Mesenchymal stem cell (in vitro differentiated cells and primary cell): ENCODE results near the gene TUBGCP6.
A peak's percentile ranks its signal among the peaks of the same experiment; 100 is the strongest.
"Not testable (repeated sequence)": the region's sequence is repeated elsewhere in the genome, so short reads cannot be mapped to it uniquely, and the experiment has no call there.

ENCODE experiments used
- DNase-seq: peaks from one replicate; pipeline ENCODE4 v3.0.0-alpha.2; 2013
- H2AFZ ChIP-seq: one replicate; pipeline ENCODE4 v1.6.1; 2013; ENCODE audit warnings: low read depth, mild to moderate bottlenecking, control low read depth, inconsistent platforms, low read length, moderate library complexity
- H2AK5ac ChIP-seq: 2 replicates; pipeline ENCODE4 v1.6.1; 2013; ENCODE audit warnings: low read length, moderate library complexity, mild to moderate bottlenecking, inconsistent platforms; ENCODE audit not compliant: severe bottlenecking
- H2BK120ac ChIP-seq: one replicate; pipeline ENCODE4 v1.6.1; 2013; ENCODE audit warnings: low read depth, mild to moderate bottlenecking, inconsistent platforms, low read length, moderate library complexity
- H2BK12ac ChIP-seq, 2 experiments: one replicate each; pipeline ENCODE4 v1.6.1; 2013; ENCODE audit warnings: inconsistent platforms in 2 of 2, low read length in 2 of 2, mild to moderate bottlenecking in 2 of 2, moderate library complexity in 2 of 2, control low read depth in 1 of 2
- H2BK15ac ChIP-seq: one replicate; pipeline ENCODE4 v1.6.1; 2013; ENCODE audit warnings: mild to moderate bottlenecking, low read depth, inconsistent platforms; ENCODE audit not compliant: poor library complexity, severe bottlenecking
- H2BK5ac ChIP-seq: 2 replicates; pipeline ENCODE4 v1.6.1; 2013; ENCODE audit warnings: low read depth, mild to moderate bottlenecking, low read length, control low read depth, inconsistent platforms; ENCODE audit not compliant: poor library complexity, severe bottlenecking
- H3K14ac ChIP-seq, 2 experiments: one replicate each; pipeline ENCODE4 v1.6.1; 2013; ENCODE audit warnings: inconsistent platforms in 2 of 2, low read length in 2 of 2, control low read depth in 1 of 2, mild to moderate bottlenecking in 1 of 2, moderate library complexity in 1 of 2
- H3K18ac ChIP-seq, 2 experiments: one replicate each; pipeline ENCODE4 v1.6.1; 2013; ENCODE audit warnings: inconsistent platforms in 2 of 2, low read length in 2 of 2, control low read depth in 1 of 2, low read depth in 1 of 2, mild to moderate bottlenecking in 1 of 2
- H3K23ac ChIP-seq, 2 experiments: one replicate each; pipeline ENCODE4 v1.6.1; 2013; ENCODE audit warnings: inconsistent platforms in 2 of 2, low read length in 2 of 2, mild to moderate bottlenecking in 2 of 2, moderate library complexity in 2 of 2, control low read depth in 1 of 2
- H3K27ac ChIP-seq: 2 replicates; pipeline ENCODE4 v1.5.1; 2013; ENCODE audit warnings: mild to moderate bottlenecking, moderate library complexity, low read length, control low read depth, inconsistent platforms; ENCODE audit not compliant: poor library complexity, severe bottlenecking
- H3K27me3 ChIP-seq, 2 experiments: 2 replicates each; pipeline versions ENCODE4 v1.6.1 to v1.7.0; 2013; ENCODE audit warnings: low read length in 2 of 2, mild to moderate bottlenecking in 2 of 2, moderate library complexity in 2 of 2, control low read depth in 1 of 2, inconsistent platforms in 1 of 2; ENCODE audit not compliant: control insufficient read depth in 1 of 2, insufficient read depth in 1 of 2
- H3K36me3 ChIP-seq, 2 experiments: 2 replicates each; pipeline versions ENCODE4 v1.6.1 to v1.7.0; 2013; ENCODE audit warnings: low read length in 2 of 2, control low read depth in 1 of 2, inconsistent platforms in 1 of 2, low read depth in 1 of 2, mild to moderate bottlenecking in 1 of 2; ENCODE audit not compliant: insufficient read depth in 2 of 2, control insufficient read depth in 1 of 2
- H3K4ac ChIP-seq, 2 experiments: one replicate each; pipeline ENCODE4 v1.6.1; 2013; ENCODE audit warnings: inconsistent platforms in 2 of 2, low read length in 2 of 2, mild to moderate bottlenecking in 2 of 2, moderate library complexity in 2 of 2, control low read depth in 1 of 2, low read depth in 1 of 2
- H3K4me1 ChIP-seq: 2 replicates; pipeline ENCODE4 v1.6.1; 2013; ENCODE audit warnings: low read depth, low read length, control low read depth; ENCODE audit not compliant: control insufficient read depth, insufficient read depth
- H3K4me2 ChIP-seq: 2 replicates; pipeline ENCODE4 v1.6.1; 2013; ENCODE audit warnings: low read length, mild to moderate bottlenecking, inconsistent platforms; ENCODE audit not compliant: poor library complexity, severe bottlenecking
- H3K4me3 ChIP-seq, 2 experiments: 2 replicates each; pipeline versions ENCODE4 v1.5.1 to v1.7.0; 2013; ENCODE audit warnings: low read length in 2 of 2, mild to moderate bottlenecking in 2 of 2, control low read depth in 1 of 2, low read depth in 1 of 2; ENCODE audit not compliant: insufficient read depth in 1 of 2
- H3K79me1 ChIP-seq: replicated peaks from 2 replicates; pipeline ENCODE4 v1.6.1; 2013; ENCODE audit warnings: mild to moderate bottlenecking, control low read depth, low read length, inconsistent platforms; ENCODE audit not compliant: poor library complexity, severe bottlenecking
- H3K9ac ChIP-seq: 2 replicates; pipeline ENCODE4 v1.7.0; 2013; ENCODE audit warnings: mild to moderate bottlenecking, low read length, moderate library complexity
- H3K9me3 ChIP-seq: 2 replicates; pipeline ENCODE4 v1.7.0; 2013; ENCODE audit warnings: mild to moderate bottlenecking, low read length; ENCODE audit not compliant: control insufficient read depth
- H4K8ac ChIP-seq: one replicate; pipeline ENCODE4 v1.6.1; 2013; ENCODE audit warnings: inconsistent platforms, mild to moderate bottlenecking, low read length, moderate library complexity
- H4K91ac ChIP-seq: one replicate; pipeline ENCODE4 v1.6.1; 2013; ENCODE audit warnings: mild to moderate bottlenecking, low read length, inconsistent platforms
- WGBS: methylation state at CpG from one replicate; pipeline ENCODE4 v1.1.7; 2013; ENCODE audit warnings: mixed read lengths; 5-methylcytosine and 5-hydroxymethylcytosine counted together

Gene TUBGCP6

DNA sequence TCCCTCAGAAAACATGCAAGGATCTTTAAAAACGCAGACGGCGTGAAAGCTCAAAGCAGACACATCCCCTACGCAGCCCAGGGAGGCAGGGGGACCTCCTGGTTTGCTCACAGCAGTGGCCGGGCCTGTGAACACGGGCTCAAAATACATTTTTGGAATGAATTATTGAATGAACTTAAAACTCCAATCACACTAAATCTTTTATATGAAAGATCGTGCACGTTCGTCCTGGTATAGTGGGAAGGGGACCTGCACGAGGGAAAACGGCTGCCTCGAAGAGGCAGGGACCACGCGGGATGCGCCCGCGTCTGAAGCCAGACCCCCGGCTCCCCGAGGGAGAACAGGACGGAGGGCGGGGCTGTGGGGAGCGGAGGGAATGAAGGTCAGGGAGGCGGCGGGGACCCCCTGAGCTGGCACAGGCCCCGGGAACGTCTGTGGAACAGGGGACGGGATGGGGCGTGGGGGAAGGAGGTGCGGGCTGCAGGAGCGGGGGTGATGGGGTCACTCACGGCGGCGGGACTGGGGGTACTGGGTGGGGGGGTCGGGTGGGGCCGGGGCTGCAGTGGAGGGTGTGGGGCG, 75.6 kb downstream of the TUBGCP6 start:
- Histone ChIP-seq H3K9ac (no peak overlapping the region), H3K4ac (no peak overlapping the region), H3K4me2 (no peak overlapping the region), H3K18ac (no peak overlapping the region), H3K79me1 (no peaks in the 10 kb centered on the region), H3K27me3 (peaks cover 26 to 44% of the 10 kb centered on the region in 2 experiments), H3K4me3 (peak overlapping the region in 1 of 2 experiments; percentile 55), H2BK120ac (peak overlapping the region; percentile 59), H2AK5ac (no peak overlapping the region), H3K36me3 (no peaks in the 10 kb centered on the region), H3K9me3 (no peaks in the 10 kb centered on the region), H3K27ac (no peak overlapping the region), H2BK5ac (no peak overlapping the region), H2BK12ac (no peak overlapping the region), H3K4me1 (peaks cover 12% of the 10 kb centered on the region), H3K14ac (no peak overlapping the region), H2AFZ (no peak overlapping the region), H4K91ac (no peak overlapping the region), H3K23ac (no peak overlapping the region), H4K8ac (no peak overlapping the region), H2BK15ac (no peak overlapping the region)
- WGBS = 25% methylated on average over 30 of the region's 36 CpGs
- no peak for DNase-seq

GRCh38 chr22:50168490-50169180, 76.2 kb downstream of the TUBGCP6 start:
- not testable (repeated sequence) for H3K36me3 ChIP-seq, DNase-seq, H3K14ac ChIP-seq, H3K18ac ChIP-seq, H2BK12ac ChIP-seq, H3K4ac ChIP-seq, H2AK5ac ChIP-seq, H2BK15ac ChIP-seq, H3K27ac ChIP-seq, H2BK120ac ChIP-seq, H3K23ac ChIP-seq, H3K9me3 ChIP-seq, H2AFZ ChIP-seq, H3K9ac ChIP-seq, H3K4me2 ChIP-seq, H4K91ac ChIP-seq, H3K79me1 ChIP-seq, H2BK5ac ChIP-seq, H3K4me3 ChIP-seq, H4K8ac ChIP-seq
- WGBS = 94% methylated on average over 5 of the region's 5 CpGs
- Histone ChIP-seq H3K4me1 (peaks cover 12% of the 10 kb centered on the region), H3K27me3 (peaks cover 26 to 40% of the 10 kb centered on the region in 2 experiments)

GRCh38 chr22:50167689-50168489, 76.9 kb downstream of the TUBGCP6 start:
- Histone ChIP-seq H3K14ac (no peak overlapping the region), H3K9me3 (no peaks in the 10 kb centered on the region), H3K4ac (no peak overlapping the region), H3K18ac (no peak overlapping the region), H4K91ac (no peak overlapping the region), H2BK5ac (no peak overlapping the region), H3K79me1 (no peaks in the 10 kb centered on the region), H2BK15ac (no peak overlapping the region), H3K4me1 (peaks cover 12% of the 10 kb centered on the region), H2BK12ac (no peak overlapping the region), H3K9ac (no peak overlapping the region), H3K4me2 (no peak overlapping the region), H3K27ac (no peak overlapping the region), H3K27me3 (peaks cover 26 to 44% of the 10 kb centered on the region in 2 experiments), H3K4me3 (no peak overlapping the region), H2AFZ (no peak overlapping the region), H2BK120ac (no peak overlapping the region), H3K23ac (no peak overlapping the region), H4K8ac (no peak overlapping the region), H3K36me3 (no peaks in the 10 kb centered on the region), H2AK5ac (no peak overlapping the region)
- WGBS = 73% methylated on average over 11 of the region's 11 CpGs
- no peak for DNase-seq
